ENCODE measurements around the gene DNAH6.

- TF ChIP-seq EP300 (IDR thresholded peaks at IDR 0.05; ENCODE audit: low read depth) = no peak
- no peak for TF ChIP-seq CTCF (IDR thresholded peaks at IDR 0.05)
These were observed 323.6 kb downstream of the DNAH6 start for GRCh38 chr2:84839851-84840250.

Measured in transverse colon (tissue), 3 donors.